Lower leg skin (tissue), 4 donors: ENCODE data around the gene HOXC6. TPM values are rescaled to one million over a fixed set of nuclear protein-coding genes. Genes with fewer than 3 reads are reported as not detected.

ENCODE experiments used
- DNase-seq, 2 donors: peaks; one replicate each; pipeline ENCODE4 v3.0.0-alpha.2; 2019; ENCODE audit warnings: low spot score in 2 of 2
- H3K4me3 ChIP-seq: fragments of 200-600 bp; sonication (generic); 2 replicates; pipeline ENCODE4 v1.5.1; 2017; ENCODE audit warnings: mild to moderate bottlenecking, low read depth; ENCODE audit not compliant: poor library complexity, severe bottlenecking
- CTCF ChIP-seq, 3 donors: fragments of 450-650 bp; IDR thresholded peaks; one replicate each; pipeline ENCODE4 v1.5.1; 2016; ENCODE audit warnings: antibody characterized with exemption in 3 of 3, mild to moderate bottlenecking in 3 of 3, moderate library complexity in 2 of 3
- POLR2A ChIP-seq, 2 donors: fragments of 450-650 bp; IDR thresholded peaks; one replicate each; pipeline ENCODE4 v1.6.1; 2016 to 2017; ENCODE audit warnings: antibody characterized with exemption in 2 of 2, mild to moderate bottlenecking in 1 of 2, moderate library complexity in 1 of 2
- WGBS, 2 donors: methylation state at CpG; one replicate each; pipeline ENCODE4 v1.1.5; 2018; 5-methylcytosine and 5-hydroxymethylcytosine counted together
- intact Hi-C: fragments of 100-400 bp; cut with DNase I; formaldehyde crosslinking; loops from one replicate; pipeline ENCODE4 v1.15.0; 2023; ENCODE audit warnings: low total_unique reads
- total RNA-seq, 4 donors: library from RNA; depleted of rRNA; stranded (reverse); fragments of >200 nt; gene quantifications; one replicate each; pipeline ENCODE4 v1.1.0, GENCODE V29; 2016

HOXC6 gene
- total RNA-seq, 4 donors from 2014 or later = 2.6 to 6.3 (median 3.7) TPM

DNA sequence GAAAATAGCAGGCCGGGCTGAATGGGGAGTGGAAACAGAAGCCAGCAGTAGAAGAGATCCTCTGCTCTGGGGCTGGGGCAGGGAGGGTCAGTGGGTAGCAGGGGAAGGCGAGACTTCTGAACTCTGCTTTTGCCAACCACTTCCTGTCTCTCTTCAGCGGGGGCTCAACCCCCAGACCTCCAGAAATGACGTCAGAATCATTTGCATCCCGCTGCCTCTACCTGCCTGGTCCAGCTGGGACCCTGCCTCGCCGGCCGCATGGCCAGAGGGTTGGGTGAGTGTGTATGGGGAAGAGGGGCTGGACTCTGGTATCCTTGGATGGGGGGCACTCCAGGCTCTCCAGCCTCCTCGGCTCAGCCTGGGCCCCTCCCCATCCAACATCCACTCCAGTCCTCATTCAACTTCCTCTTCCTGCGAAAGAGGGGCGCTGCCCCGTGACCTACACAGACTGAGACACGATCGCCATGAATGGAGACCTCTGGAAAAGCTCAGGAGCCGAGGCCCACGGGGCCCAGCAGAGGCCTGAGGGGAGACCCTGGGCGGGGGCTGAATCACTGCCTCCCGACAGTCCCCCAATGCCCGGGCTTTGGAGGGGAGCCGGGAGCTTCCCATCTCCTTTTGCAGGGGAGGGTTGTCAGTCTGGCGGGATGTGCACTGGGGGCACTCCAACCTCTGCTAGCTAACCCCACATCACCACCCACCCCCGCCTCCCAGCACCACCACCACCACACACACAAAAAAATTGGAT, 24.9 kb downstream of the HOXC6 start:
- WGBS, 2 donors = 60 to 61% methylated on average over 22 of the region's 22 CpGs
- DNase-seq = no peak
- intact Hi-C loops = no loop called here
- no peak overlapping the region for H3K4me3 ChIP-seq
- no peak for TF ChIP-seq CTCF (IDR thresholded peaks at IDR 0.05)
- TF ChIP-seq POLR2A (IDR thresholded peaks at IDR 0.05) = no peak

DNA sequence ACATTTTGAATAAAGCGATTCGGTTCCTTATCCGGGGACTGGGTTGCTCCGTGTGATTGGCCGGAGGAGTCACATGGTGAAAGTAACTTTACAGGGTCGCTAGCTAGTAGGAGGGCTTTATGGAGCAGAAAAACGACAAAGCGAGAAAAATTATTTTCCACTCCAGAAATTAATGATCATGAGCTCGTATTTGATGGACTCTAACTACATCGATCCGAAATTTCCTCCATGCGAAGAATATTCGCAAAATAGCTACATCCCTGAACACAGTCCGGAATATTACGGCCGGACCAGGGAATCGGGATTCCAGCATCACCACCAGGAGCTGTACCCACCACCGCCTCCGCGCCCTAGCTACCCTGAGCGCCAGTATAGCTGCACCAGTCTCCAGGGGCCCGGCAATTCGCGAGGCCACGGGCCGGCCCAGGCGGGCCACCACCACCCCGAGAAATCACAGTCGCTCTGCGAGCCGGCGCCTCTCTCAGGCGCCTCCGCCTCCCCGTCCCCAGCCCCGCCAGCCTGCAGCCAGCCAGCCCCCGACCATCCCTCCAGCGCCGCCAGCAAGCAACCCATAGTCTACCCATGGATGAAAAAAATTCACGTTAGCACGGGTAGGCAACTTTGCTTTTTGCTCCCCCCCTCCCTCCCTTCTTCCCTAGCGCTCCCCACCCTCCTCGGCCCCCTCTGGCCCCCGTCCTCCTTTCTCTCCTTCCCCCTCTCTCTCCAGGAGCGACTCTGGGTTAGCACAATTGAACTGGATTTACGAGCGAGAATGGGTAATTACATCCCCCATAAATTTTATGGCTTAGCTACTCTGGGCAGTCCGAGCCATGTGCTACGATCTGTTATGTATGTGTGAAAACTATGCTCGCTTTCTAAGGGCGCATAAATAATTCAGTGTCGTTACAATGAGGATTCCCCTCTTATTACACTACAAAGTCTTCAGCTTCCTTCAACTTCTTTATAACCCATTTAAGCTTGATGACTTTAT, 25.8 kb downstream of the HOXC6 start, which contains the start of gene HOXC4:
Gene HOXC4, plus strand, starts transcription at position 85 of the 991 bp plus-strand sequence. Its CDS starts 88 bp downstream, at position 173.
- DNase-seq = no peak
- WGBS, 2 donors = 74 to 75% methylated on average over 52 of the region's 52 CpGs
- no peak within 1 kb of the TSS for H3K4me3 ChIP-seq
- no peak for TF ChIP-seq POLR2A (IDR thresholded peaks at IDR 0.05)
- no peak for TF ChIP-seq CTCF (IDR thresholded peaks at IDR 0.05)
- intact Hi-C loops = no loop called here

DNA sequence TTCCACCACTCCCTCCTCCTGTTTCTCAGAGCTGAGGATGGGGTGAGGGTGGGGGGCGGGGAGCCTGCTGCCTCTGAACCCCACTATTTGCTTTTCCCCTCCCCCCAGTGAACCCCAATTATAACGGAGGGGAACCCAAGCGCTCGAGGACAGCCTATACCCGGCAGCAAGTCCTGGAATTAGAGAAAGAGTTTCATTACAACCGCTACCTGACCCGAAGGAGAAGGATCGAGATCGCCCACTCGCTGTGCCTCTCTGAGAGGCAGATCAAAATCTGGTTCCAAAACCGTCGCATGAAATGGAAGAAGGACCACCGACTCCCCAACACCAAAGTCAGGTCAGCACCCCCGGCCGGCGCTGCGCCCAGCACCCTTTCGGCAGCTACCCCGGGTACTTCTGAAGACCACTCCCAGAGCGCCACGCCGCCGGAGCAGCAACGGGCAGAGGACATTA, 26.5 kb downstream of the HOXC6 start:
- TF ChIP-seq POLR2A (IDR thresholded peaks at IDR 0.05) (no peak), CTCF (IDR thresholded peaks at IDR 0.05) (no peak)
- 83% methylated on average over 24 of the region's 24 CpGs for WGBS, 2 donors

DNA sequence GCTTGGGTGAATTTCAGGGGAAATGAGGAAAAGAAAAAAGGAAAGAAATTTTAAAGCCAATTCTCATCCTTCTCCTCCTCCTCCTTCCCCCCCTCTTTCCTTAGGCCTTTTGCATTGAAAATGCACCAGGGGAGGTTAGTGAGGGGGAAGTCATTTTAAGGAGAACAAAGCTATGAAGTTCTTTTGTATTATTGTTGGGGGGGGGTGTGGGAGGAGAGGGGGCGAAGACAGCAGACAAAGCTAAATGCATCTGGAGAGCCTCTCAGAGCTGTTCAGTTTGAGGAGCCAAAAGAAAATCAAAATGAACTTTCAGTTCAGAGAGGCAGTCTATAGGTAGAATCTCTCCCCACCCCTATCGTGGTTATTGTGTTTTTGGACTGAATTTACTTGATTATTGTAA, 27.3 kb downstream of the HOXC6 start:
- 89 to 93% methylated on average over 2 of the region's 2 CpGs for WGBS, 2 donors
- intact Hi-C loops = no loop called here
- DNase-seq = no peak
- H3K4me3 ChIP-seq = no peak overlapping the region
- no peak for TF ChIP-seq POLR2A (IDR thresholded peaks at IDR 0.05)
- no peak for TF ChIP-seq CTCF (IDR thresholded peaks at IDR 0.05)

More for the DNA sequence above, 26.5 kb downstream of the HOXC6 start:
- no peak for DNase-seq
- intact Hi-C loops = no loop called here
- no peak overlapping the region for H3K4me3 ChIP-seq

DNA sequence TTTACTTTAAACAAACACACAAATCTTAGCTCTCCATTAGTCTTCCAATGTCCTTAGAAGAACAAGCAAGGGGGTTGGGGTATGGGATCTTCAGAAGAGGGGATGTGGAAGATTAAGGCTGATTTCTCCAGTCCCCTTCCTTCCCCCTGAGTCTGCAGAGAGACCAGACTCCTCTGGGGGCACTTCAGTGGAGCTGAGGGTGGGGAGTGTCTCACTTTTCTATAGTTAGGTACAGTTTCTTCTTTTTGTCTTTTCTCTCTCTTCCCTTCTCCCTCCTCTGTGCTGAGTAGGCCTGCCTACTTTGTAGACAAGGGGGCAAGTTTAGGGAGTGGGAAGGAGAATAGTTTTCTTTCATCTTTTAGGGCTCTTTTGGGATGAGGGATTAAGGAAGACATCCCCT, 27.9 kb downstream of the HOXC6 start:
- no peak for DNase-seq
- no peak overlapping the region for H3K4me3 ChIP-seq
- no peak for TF ChIP-seq CTCF (IDR thresholded peaks at IDR 0.05)
- no peak for TF ChIP-seq POLR2A (IDR thresholded peaks at IDR 0.05)
- intact Hi-C loops = no loop called here
